GM12878 (cell line): ENCODE measurements around the gene SEMA5A. TPM values are rescaled to one million over a fixed set of nuclear protein-coding genes. Genes with fewer than 3 reads are reported as not detected.

Source experiments
- ATAC-seq: fragments of 200-7000 bp; cut with Tn5 transposase; 3 replicates; pipeline ENCODE4 v1.9.1; 2020; ENCODE audit warnings: mild to moderate bottlenecking, moderate library complexity
- BruUV-seq: library from RNA; stranded (reverse); fragments of 400-500 nt; replicated peaks from 2 replicates; lab custom pipeline; 2021; lab: Mats Ljungman, UMichigan
- CTCF ChIA-PET: fragments of 300-600 bp; sonication (Branson Sonifier 250); formaldehyde crosslinking; extraction: SDS; loops from one replicate; lab custom pipeline; 2021; ENCODE audit warnings: inconsistent platforms; lab: Yijun Ruan, JAX
- POLR2A ChIA-PET: fragments of 350-600 bp; formaldehyde crosslinking; extraction: SDS; loops from one replicate; lab custom pipeline; 2021; ENCODE audit warnings: inconsistent platforms; lab: Charles Lee
- RAD21 ChIA-PET: fragments of 300-600 bp; sonication (Branson Sonifier 250); formaldehyde crosslinking; loops from one replicate; lab custom pipeline; 2023; ENCODE audit warnings: antibody characterized with exemption; ENCODE audit not compliant: unreplicated experiment; lab: Charles Lee
- SMC1A ChIA-PET: fragments of 300-600 bp; sonication (Branson Sonifier 250); formaldehyde crosslinking; loops from one replicate; lab custom pipeline; 2023; ENCODE audit not compliant: unreplicated experiment, uncharacterized antibody; lab: Charles Lee
- DNase-seq: peaks from one replicate; pipeline ENCODE4 v3.0.0-alpha.2; 2011; ENCODE audit warnings: low read depth, low spot score
- FAIRE-seq: peaks from 3 replicates; lab custom pipeline; 2011; peaks lifted over from hg19 to GRCh38; lab: Jason Lieb, UNC
- H2AFZ ChIP-seq: 2 replicates; pipeline ENCODE4 v1.6.0; 2011; ENCODE audit warnings: low read depth, low read length, control low read depth; ENCODE audit not compliant: control insufficient read depth
- H3K27ac ChIP-seq: 2 replicates; pipeline ENCODE4 v1.5.1; 2011; ENCODE audit warnings: control low read depth; ENCODE audit not compliant: control insufficient read depth, insufficient read depth
- H3K27me3 ChIP-seq, 2 experiments: replicated peaks in 1 of 2; 2 replicates each; pipeline versions ENCODE4 v1.6.0 to v1.6.1; 2011; ENCODE audit warnings: low read length in 1 of 2; ENCODE audit not compliant: control insufficient read depth in 2 of 2, insufficient read depth in 2 of 2
- H3K36me3 ChIP-seq, 2 experiments: 2 replicates each; pipeline ENCODE4 v1.5.1; 2011; ENCODE audit warnings: low read length in 1 of 2; ENCODE audit not compliant: control insufficient read depth in 2 of 2, insufficient read depth in 2 of 2
- H3K4me1 ChIP-seq: 2 replicates; pipeline ENCODE4 v1.6.1; 2011; ENCODE audit warnings: mild to moderate bottlenecking, low read length, moderate library complexity, mixed read lengths; ENCODE audit not compliant: control insufficient read depth, insufficient read depth
- H3K4me2 ChIP-seq: 2 replicates; pipeline ENCODE4 v1.6.0; 2011; ENCODE audit warnings: control low read depth; ENCODE audit not compliant: control insufficient read depth, insufficient read depth
- H3K4me3 ChIP-seq: fragments of 200-600 bp; sonication (generic); 2 replicates; pipeline ENCODE4 v1.5.1; 2016
- H3K79me2 ChIP-seq: 2 replicates; pipeline ENCODE4 v1.6.0; 2011; ENCODE audit warnings: low read length; ENCODE audit not compliant: control insufficient read depth, insufficient read depth
- H3K9ac ChIP-seq: 2 replicates; pipeline ENCODE4 v1.8.0; 2011; ENCODE audit warnings: low read length, control low read depth, mixed read lengths; ENCODE audit not compliant: control insufficient read depth, insufficient read depth
- H3K9me3 ChIP-seq: replicated peaks from 3 replicates; pipeline ENCODE4 v1.5.1; 2011; ENCODE audit warnings: mild to moderate bottlenecking, low read length; ENCODE audit not compliant: control insufficient read depth, insufficient read depth
- H4K20me1 ChIP-seq: 2 replicates; pipeline ENCODE4 v1.6.0; 2011; ENCODE audit not compliant: control insufficient read depth, insufficient read depth
- ASH2L ChIP-seq: fragments of 300-600, 200-600 bp; sonication (generic); IDR thresholded peaks from 2 replicates; pipeline ENCODE4 v1.6.1; 2017; ENCODE audit warnings: low read depth, mild to moderate bottlenecking, borderline replicate concordance
- E4F1 ChIP-seq: fragments of 450-650 bp; IDR thresholded peaks from 2 replicates; pipeline ENCODE4 v1.6.1; 2018; ENCODE audit warnings: borderline replicate concordance, mild to moderate bottlenecking; ENCODE audit not compliant: partially characterized antibody
- ETV6 ChIP-seq, 2 experiments: fragments of 450-650 bp in 1 of 2; IDR thresholded peaks in 1 of 2; conservative IDR thresholded peaks in 1 of 2; 2 replicates each; pipeline ENCODE4 v1.6.1; 2014; ENCODE audit warnings: antibody characterized with exemption in 1 of 2, borderline replicate concordance in 1 of 2, low read depth in 1 of 2, mild to moderate bottlenecking in 1 of 2, moderate library complexity in 1 of 2
- MAX ChIP-seq: IDR thresholded peaks from 2 replicates; pipeline ENCODE4 v1.6.1; 2012; ENCODE audit warnings: low read depth, low read length, improper control_type of control experiment
- SREBF1 ChIP-seq: IDR thresholded peaks from 2 replicates; pipeline ENCODE4 v1.6.1; 2012; ENCODE audit warnings: mild to moderate bottlenecking, low read length
- SUPT20H ChIP-seq: IDR thresholded peaks from 2 replicates; pipeline ENCODE4 v1.6.1; 2011; ENCODE audit warnings: low read depth, mild to moderate bottlenecking, low read length, moderate library complexity, borderline replicate concordance; ENCODE audit not compliant: control insufficient read depth
- WGBS: methylation state at CpG from one replicate; pipeline ENCODE4 v1.1.6; 2016; ENCODE audit warnings: low lambda C conversion rate; ENCODE audit not compliant: insufficient replicate concordance, insufficient coverage; ENCODE audit errors: missing lambda C conversion rate; 5-methylcytosine and 5-hydroxymethylcytosine counted together
- in situ Hi-C: fragments of 300-500 bp; cut with MboI; formaldehyde crosslinking; loops from 9 replicates; pipeline ENCODE4 v1.14.3; 2018; ENCODE audit warnings: mixed read lengths
- intact Hi-C: fragments of 100-400 bp; cut with micrococcal nuclease; formaldehyde crosslinking; loops from one replicate; pipeline ENCODE4 v1.14.2; 2022; ENCODE audit not compliant: unreplicated experiment
- polyA plus RNA-seq, 11 experiments: library from polyadenylated mRNA; depleted of rRNA in 4 of 11; unstranded in 6 of 11; stranded (reverse) in 5 of 11; fragments of >200 nt; fragmentation: Nextera tagmentation in 4 of 11; fragmentation: Illumina TruSeq in 1 of 11; extraction: Ambion mirVana in 4 of 11; extraction: Trizol in 1 of 11; gene quantifications; 1 replicate in 1 of 11; 2 replicates in 10 of 11; pipeline versions ENCODE4 v1.2.1 to v1.2.3, GENCODE V29; 2011 to 2016; ENCODE audit warnings: inconsistent platforms in 2 of 11, missing spikeins in 2 of 11, low read depth in 1 of 11
- total RNA-seq, 4 experiments: library from RNA; depleted of rRNA in 3 of 4; stranded (reverse); fragments of >200 nt in 3 of 4; fragmentation: Illumina TruSeq in 1 of 4; extraction: Trizol in 1 of 4; gene quantifications; 2 replicates each; pipeline versions ENCODE4 v1.2.1 to v1.2.3, GENCODE V29; 2013 to 2021
- TF ChIP-seq, protein P1 (sequence below): fragments of 450-650 bp; IDR thresholded peaks from 2 replicates; pipeline ENCODE4 v1.6.1; 2017; ENCODE audit warnings: antibody characterized with exemption, mild to moderate bottlenecking, moderate library complexity
- TF ChIP-seq, protein P2 (sequence below): fragments of 450-650 bp; conservative IDR thresholded peaks from 2 replicates; pipeline ENCODE4 v1.6.1; 2017; ENCODE audit warnings: mild to moderate bottlenecking, moderate library complexity

Gene SEMA5A
- total and polyA plus RNA-seq, 10 of the 15 experiments (the other 5 are each of a cell fraction or from before 2014, with no cell fraction given): 0.03 to 2.4 (median 0.09) TPM; not detected in 1

DNA sequence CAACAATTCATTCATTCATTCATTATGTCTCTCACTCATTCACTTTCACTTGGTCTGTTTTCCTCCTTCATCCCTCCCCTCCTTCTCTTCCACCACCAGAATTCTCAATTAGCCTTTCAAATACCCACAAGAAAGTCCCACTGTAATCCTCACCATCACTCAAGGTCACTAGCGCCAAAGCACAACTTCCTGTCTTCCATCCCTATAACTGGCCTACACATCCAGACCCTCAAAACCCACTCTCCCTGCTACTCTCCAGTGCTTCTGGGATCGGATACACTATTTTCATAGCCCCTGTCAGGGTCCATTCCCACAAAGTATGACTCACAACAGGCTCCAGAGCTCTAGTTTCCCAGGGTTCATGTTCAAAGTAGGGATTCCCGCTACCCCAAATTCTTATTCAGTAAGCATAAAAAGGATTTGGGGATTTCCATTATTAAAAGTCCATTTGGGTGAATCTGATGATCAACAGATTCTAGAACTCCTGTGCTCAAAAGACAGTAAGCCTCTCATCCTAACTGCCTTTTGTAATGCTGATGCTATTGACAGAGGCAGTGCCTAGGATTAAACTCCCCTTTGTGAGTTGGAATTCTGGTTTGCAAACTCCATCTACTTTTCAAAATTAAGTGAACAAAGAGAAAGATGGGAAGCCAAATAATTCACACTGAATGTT is 250.9 kb downstream of the SEMA5A start (continued):
- no peak for TF ChIP-seq MAX

DNA sequence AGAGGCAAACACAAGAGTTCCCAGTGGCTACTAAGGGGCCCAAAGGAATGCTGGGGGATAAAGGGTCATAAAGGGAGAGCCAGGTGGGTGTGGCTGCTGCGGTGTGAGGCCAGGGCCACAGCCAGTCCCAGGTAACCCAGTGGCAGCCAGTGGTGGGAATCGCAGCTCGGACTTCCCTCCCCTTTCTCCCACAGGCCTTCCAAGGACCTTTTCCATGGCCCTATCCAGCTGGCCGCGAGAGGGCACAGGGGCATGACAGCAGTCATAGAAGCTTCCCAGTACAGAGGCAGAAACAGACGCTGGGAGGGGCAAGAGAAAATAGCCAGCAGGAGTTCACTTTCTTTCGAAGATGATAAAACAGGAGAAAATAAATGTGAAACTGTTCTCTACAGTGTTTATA is 257.6 kb downstream of the SEMA5A start:
- no peaks in the 10 kb centered on the region for H4K20me1 ChIP-seq
- DNase-seq (no peak), ATAC-seq (no peak), FAIRE-seq (no peak)
- no peak overlapping the region for H3K9ac ChIP-seq
- H3K27me3 ChIP-seq: no peaks in the 10 kb centered on the region; a peak in 1 of 4 replicates
- no peak overlapping the region for H3K4me2 ChIP-seq
- WGBS: 59% methylated on average over 7 of the region's 7 CpGs
- H3K4me1 ChIP-seq: no peaks in the 10 kb centered on the region
- RAD21 ChIA-PET: no interaction called here
- in situ Hi-C loops: no loop called here
- no peaks in the 10 kb centered on the region for H3K9me3 ChIP-seq
- no peaks in the 10 kb centered on the region for H3K36me3 ChIP-seq
- H2AFZ ChIP-seq: no peak overlapping the region
- TF ChIP-seq SUPT20H (no peak), ASH2L (no peak), ETV6 (conservative IDR thresholded peaks at IDR 0.05 in 1 of 2, IDR thresholded peaks at IDR 0.05 in 1 of 2; ENCODE audit: borderline replicate concordance in 1 of 2, low read depth in 1 of 2) (no peak), E4F1 (no peak), SREBF1 (no peak)
- TF ChIP-seq, protein P1, sequence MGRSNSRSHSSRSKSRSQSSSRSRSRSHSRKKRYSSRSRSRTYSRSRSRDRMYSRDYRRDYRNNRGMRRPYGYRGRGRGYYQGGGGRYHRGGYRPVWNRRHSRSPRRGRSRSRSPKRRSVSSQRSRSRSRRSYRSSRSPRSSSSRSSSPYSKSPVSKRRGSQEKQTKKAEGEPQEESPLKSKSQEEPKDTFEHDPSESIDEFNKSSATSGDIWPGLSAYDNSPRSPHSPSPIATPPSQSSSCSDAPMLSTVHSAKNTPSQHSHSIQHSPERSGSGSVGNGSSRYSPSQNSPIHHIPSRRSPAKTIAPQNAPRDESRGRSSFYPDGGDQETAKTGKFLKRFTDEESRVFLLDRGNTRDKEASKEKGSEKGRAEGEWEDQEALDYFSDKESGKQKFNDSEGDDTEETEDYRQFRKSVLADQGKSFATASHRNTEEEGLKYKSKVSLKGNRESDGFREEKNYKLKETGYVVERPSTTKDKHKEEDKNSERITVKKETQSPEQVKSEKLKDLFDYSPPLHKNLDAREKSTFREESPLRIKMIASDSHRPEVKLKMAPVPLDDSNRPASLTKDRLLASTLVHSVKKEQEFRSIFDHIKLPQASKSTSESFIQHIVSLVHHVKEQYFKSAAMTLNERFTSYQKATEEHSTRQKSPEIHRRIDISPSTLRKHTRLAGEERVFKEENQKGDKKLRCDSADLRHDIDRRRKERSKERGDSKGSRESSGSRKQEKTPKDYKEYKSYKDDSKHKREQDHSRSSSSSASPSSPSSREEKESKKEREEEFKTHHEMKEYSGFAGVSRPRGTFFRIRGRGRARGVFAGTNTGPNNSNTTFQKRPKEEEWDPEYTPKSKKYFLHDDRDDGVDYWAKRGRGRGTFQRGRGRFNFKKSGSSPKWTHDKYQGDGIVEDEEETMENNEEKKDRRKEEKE: no peak
- TF ChIP-seq, protein P2, sequence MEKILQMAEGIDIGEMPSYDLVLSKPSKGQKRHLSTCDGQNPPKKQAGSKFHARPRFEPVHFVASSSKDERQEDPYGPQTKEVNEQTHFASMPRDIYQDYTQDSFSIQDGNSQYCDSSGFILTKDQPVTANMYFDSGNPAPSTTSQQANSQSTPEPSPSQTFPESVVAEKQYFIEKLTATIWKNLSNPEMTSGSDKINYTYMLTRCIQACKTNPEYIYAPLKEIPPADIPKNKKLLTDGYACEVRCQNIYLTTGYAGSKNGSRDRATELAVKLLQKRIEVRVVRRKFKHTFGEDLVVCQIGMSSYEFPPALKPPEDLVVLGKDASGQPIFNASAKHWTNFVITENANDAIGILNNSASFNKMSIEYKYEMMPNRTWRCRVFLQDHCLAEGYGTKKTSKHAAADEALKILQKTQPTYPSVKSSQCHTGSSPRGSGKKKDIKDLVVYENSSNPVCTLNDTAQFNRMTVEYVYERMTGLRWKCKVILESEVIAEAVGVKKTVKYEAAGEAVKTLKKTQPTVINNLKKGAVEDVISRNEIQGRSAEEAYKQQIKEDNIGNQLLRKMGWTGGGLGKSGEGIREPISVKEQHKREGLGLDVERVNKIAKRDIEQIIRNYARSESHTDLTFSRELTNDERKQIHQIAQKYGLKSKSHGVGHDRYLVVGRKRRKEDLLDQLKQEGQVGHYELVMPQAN: no peak
- no TSS peak for BruUV-seq
- CTCF ChIA-PET: no interaction called here
- POLR2A ChIA-PET: no interaction called here
- H3K27ac ChIP-seq: no peak overlapping the region
- no peaks in the 10 kb centered on the region for H3K79me2 ChIP-seq
- SMC1A ChIA-PET: no interaction called here
- intact Hi-C loops: no loop called here
- H3K4me3 ChIP-seq: no peak overlapping the region
